ENCODE results near the gene ASCL5. TPM values are rescaled to one million over a fixed set of nuclear protein-coding genes. Genes with fewer than 3 reads are reported as not detected.

The ASCL5 gene
- total and polyA plus RNA-seq, 10 of the 15 experiments (the other 5 are each of a cell fraction or from before 2014, with no cell fraction given), result 0.04 TPM; not detected in 9

- TF ChIP-seq FOXM1 (IDR thresholded peaks at IDR 0.05; ENCODE audit: low read depth, low read length) (no peak), MYB (IDR thresholded peaks at IDR 0.05; ENCODE audit: borderline replicate concordance, low read depth, low read length) (no peak), NR2C2 (IDR thresholded peaks at IDR 0.05; ENCODE audit: borderline replicate concordance, control insufficient read depth, insufficient read length, low read depth) (no peak), POLR2AphosphoS5 (IDR thresholded peaks at IDR 0.05; ENCODE audit: low read length) (no peak), GABPA (IDR thresholded peaks at IDR 0.05; ENCODE audit: low read depth) (no peak)
These were observed 15.3 kb downstream of the ASCL5 start (continued) for GRCh38 chr1:201111672-201112071.

- WGBS (ENCODE audit: insufficient coverage, insufficient replicate concordance, low lambda C conversion rate, missing lambda C conversion rate), result 37% methylated on average over 7 of the region's 7 CpGs
- no peak for FAIRE-seq
- no TSS peak for BruUV-seq (replicated peaks)
- Histone ChIP-seq H4K20me1 (ENCODE audit: control insufficient read depth, insufficient read depth) (no peaks in the 10 kb centered on the region), H3K4me3 (no peak overlapping the region), H3K27me3 (replicated peaks in 1 of 2; ENCODE audit: control insufficient read depth in 2 of 2, insufficient read depth in 2 of 2, low read length in 1 of 2) (peaks cover 0 to 6% of the 10 kb centered on the region in 2 experiments; a peak in 2 of 4 replicates), H3K79me2 (ENCODE audit: control insufficient read depth, insufficient read depth, low read length) (no peaks in the 10 kb centered on the region), H3K9ac (ENCODE audit: control insufficient read depth, insufficient read depth, low read length) (no peak overlapping the region), H3K4me1 (ENCODE audit: control insufficient read depth, insufficient read depth, low read length) (no peaks in the 10 kb centered on the region), H3K4me2 (ENCODE audit: control insufficient read depth, insufficient read depth) (no peak overlapping the region), H3K36me3 (ENCODE audit: control insufficient read depth in 2 of 2, insufficient read depth in 2 of 2, low read length in 1 of 2) (no peaks in the 10 kb centered on the region), H3K9me3 (replicated peaks; ENCODE audit: control insufficient read depth, insufficient read depth, low read length) (no peaks in the 10 kb centered on the region), H2AFZ (ENCODE audit: control insufficient read depth, low read depth, low read length) (no peak overlapping the region), H3K27ac (ENCODE audit: control insufficient read depth, insufficient read depth) (no peak overlapping the region)
- DNase-seq (ENCODE audit: low read depth, low spot score), result no peak
- ChIA-PET CTCF (interaction anchor here (1.0 kb wide), 1 partner anchor 139 kb away, joined by 4 read pairs; no protein-coding TSS in a partner anchor), POLR2A (no interaction called here), RAD21 (ENCODE audit: unreplicated experiment) (no interaction called here), SMC1A (ENCODE audit: uncharacterized antibody, unreplicated experiment) (no interaction called here)
- in situ Hi-C loops (cut with MboI) (no loop called here), intact Hi-C loops (cut with micrococcal nuclease; ENCODE audit: unreplicated experiment) (loop anchor here (10.0 kb wide), 1 partner anchor 556 kb away; no protein-coding TSS in a partner anchor)
- ATAC-seq, result no peak
- TF ChIP-seq NFIC (IDR thresholded peaks at IDR 0.05; ENCODE audit: low read depth, low read length), result no peak
- no peak for TF ChIP-seq CHD2 (IDR thresholded peaks at IDR 0.05; ENCODE audit: borderline replicate concordance, low read depth, low read length)
- no peak for TF ChIP-seq CREM (IDR thresholded peaks at IDR 0.05; ENCODE audit: low read depth)
- TF ChIP-seq NBN (IDR thresholded peaks at IDR 0.05), result no peak
- TF ChIP-seq JUND (IDR thresholded peaks at IDR 0.05; ENCODE audit: low read depth, low read length), result no peak
- TF ChIP-seq STAT3 (IDR thresholded peaks at IDR 0.05; ENCODE audit: low read depth, low read length), result no peak
- TF ChIP-seq TAF1 (IDR thresholded peaks at IDR 0.05; ENCODE audit: borderline replicate concordance, low read depth, low read length), result no peak
- TF ChIP-seq RAD51 (IDR thresholded peaks at IDR 0.05), result no peak
- TF ChIP-seq GATAD2B (conservative IDR thresholded peaks at IDR 0.05; ENCODE audit: low read depth), result no peak
- TF ChIP-seq ZNF622 (IDR thresholded peaks at IDR 0.05), result no peak
- TF ChIP-seq EP300 (IDR thresholded peaks at IDR 0.05; ENCODE audit: borderline replicate concordance in 1 of 2, control insufficient read depth in 1 of 2, low read depth in 2 of 2, low read length in 2 of 2), result no peak
- TF ChIP-seq MEF2B (IDR thresholded peaks at IDR 0.05; ENCODE audit: partially characterized antibody, poor library complexity, severe bottlenecking), result no peak
- TF ChIP-seq IRF3 (IDR thresholded peaks at IDR 0.05), result no peak
- TF ChIP-seq HCFC1 (IDR thresholded peaks at IDR 0.05; ENCODE audit: low read length), result no peak
- no peak for TF ChIP-seq HSF1 (IDR thresholded peaks at IDR 0.05; ENCODE audit: low read depth, low read length)
These were observed 15.8 kb downstream of the ASCL5 start for GRCh38 chr1:201111156-201111555.
